ENCODE measurements around the gene NELL1.

NELL1 gene

DNA sequence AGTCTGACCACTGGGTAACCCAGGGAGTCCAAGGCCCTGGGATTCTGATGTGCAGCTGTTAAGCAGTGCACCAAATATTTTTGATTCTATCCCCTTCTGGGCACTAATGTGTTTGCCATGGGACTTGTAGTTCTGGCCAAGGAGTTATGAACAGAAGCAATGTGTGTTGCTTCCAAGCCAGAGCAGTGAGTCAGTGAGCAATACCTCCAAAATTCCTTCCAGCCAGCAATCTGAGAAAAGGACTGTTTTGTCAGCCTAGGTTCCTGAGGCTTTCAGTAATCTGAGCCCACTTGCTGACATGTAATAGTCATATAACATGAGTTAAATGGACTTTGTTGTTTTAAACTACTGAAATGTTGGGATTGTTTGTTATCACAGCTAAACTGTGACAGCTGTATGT, 311.4 kb downstream of the NELL1 start:
- Histone ChIP-seq H2BK120ac (ENCODE audit: low read depth, low read length) (no peak overlapping the region), H4K8ac (ENCODE audit: low read length) (no peak overlapping the region), H2BK5ac (ENCODE audit: low read depth, low read length, poor library complexity, severe bottlenecking) (no peak overlapping the region), H3K9ac (ENCODE audit: low read length) (no peak overlapping the region), H4K91ac (ENCODE audit: low read length) (no peak overlapping the region), H3K14ac (ENCODE audit: low read length in 2 of 2) (no peak overlapping the region), H3K23ac (ENCODE audit: low read length in 2 of 2) (no peak overlapping the region), H3K36me3 (ENCODE audit: control insufficient read depth in 1 of 2, insufficient read depth in 2 of 2, low read depth in 1 of 2, low read length in 2 of 2) (no peaks in the 10 kb centered on the region), H3K18ac (ENCODE audit: low read depth in 1 of 2, low read length in 2 of 2) (no peak overlapping the region), H2BK12ac (ENCODE audit: low read length in 2 of 2) (no peak overlapping the region), H3K4me2 (ENCODE audit: low read length, poor library complexity, severe bottlenecking) (no peak overlapping the region), H3K9me3 (ENCODE audit: control insufficient read depth, low read length) (peaks cover 8% of the 10 kb centered on the region), H2AFZ (ENCODE audit: low read depth, low read length) (no peak overlapping the region), H3K79me1 (replicated peaks; ENCODE audit: low read length, poor library complexity, severe bottlenecking) (no peaks in the 10 kb centered on the region), H3K4ac (ENCODE audit: low read depth in 1 of 2, low read length in 2 of 2) (no peak overlapping the region), H2BK15ac (ENCODE audit: low read depth, poor library complexity, severe bottlenecking) (no peak overlapping the region), H2AK5ac (ENCODE audit: low read length, severe bottlenecking) (no peak overlapping the region), H3K27me3 (ENCODE audit: control insufficient read depth in 1 of 2, insufficient read depth in 1 of 2, low read length in 2 of 2) (no peaks in the 10 kb centered on the region), H3K4me3 (ENCODE audit: insufficient read depth in 1 of 2, low read depth in 1 of 2, low read length in 2 of 2) (no peak overlapping the region), H3K27ac (ENCODE audit: low read length, poor library complexity, severe bottlenecking) (no peak overlapping the region), H3K4me1 (ENCODE audit: control insufficient read depth, insufficient read depth, low read depth, low read length) (no peaks in the 10 kb centered on the region)
- DNase-seq, result no peak

DNA sequence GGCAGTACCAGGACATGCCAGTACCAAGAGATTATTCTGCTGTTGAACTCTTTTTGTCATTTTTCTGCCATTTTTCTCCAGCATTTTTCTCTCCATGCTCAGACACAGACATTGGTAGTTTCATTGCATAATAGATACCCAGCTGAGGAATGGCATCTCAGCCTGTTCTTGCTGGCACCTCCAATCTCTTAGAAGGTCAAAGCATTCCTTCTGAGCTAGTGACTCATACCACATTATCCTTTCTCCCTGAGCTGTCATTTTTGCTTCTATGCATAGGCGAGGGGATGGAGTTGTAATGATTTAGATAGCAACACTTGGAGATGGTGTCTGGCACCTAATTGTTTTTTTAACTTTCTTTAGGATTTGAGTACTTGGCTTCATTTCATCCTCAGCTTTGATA, 321.1 kb downstream of the NELL1 start:
- Histone ChIP-seq H3K79me1 (replicated peaks; ENCODE audit: low read length, poor library complexity, severe bottlenecking) (no peaks in the 10 kb centered on the region), H3K9ac (ENCODE audit: low read length) (no peak overlapping the region), H3K23ac (ENCODE audit: low read length in 2 of 2) (no peak overlapping the region), H4K91ac (ENCODE audit: low read length) (no peak overlapping the region), H3K18ac (ENCODE audit: low read depth in 1 of 2, low read length in 2 of 2) (no peak overlapping the region), H3K9me3 (ENCODE audit: control insufficient read depth, low read length) (peaks cover 9% of the 10 kb centered on the region), H3K27ac (ENCODE audit: low read length, poor library complexity, severe bottlenecking) (no peak overlapping the region), H3K27me3 (ENCODE audit: control insufficient read depth in 1 of 2, insufficient read depth in 1 of 2, low read length in 2 of 2) (no peaks in the 10 kb centered on the region), H3K4me2 (ENCODE audit: low read length, poor library complexity, severe bottlenecking) (no peak overlapping the region), H2BK5ac (ENCODE audit: low read depth, low read length, poor library complexity, severe bottlenecking) (no peak overlapping the region), H2BK12ac (ENCODE audit: low read length in 2 of 2) (no peak overlapping the region), H3K14ac (ENCODE audit: low read length in 2 of 2) (no peak overlapping the region), H2BK15ac (ENCODE audit: low read depth, poor library complexity, severe bottlenecking) (no peak overlapping the region), H4K8ac (ENCODE audit: low read length) (no peak overlapping the region), H2AK5ac (ENCODE audit: low read length, severe bottlenecking) (no peak overlapping the region), H3K36me3 (ENCODE audit: control insufficient read depth in 1 of 2, insufficient read depth in 2 of 2, low read depth in 1 of 2, low read length in 2 of 2) (no peaks in the 10 kb centered on the region), H2AFZ (ENCODE audit: low read depth, low read length) (no peak overlapping the region), H3K4ac (ENCODE audit: low read depth in 1 of 2, low read length in 2 of 2) (no peak overlapping the region), H2BK120ac (ENCODE audit: low read depth, low read length) (no peak overlapping the region), H3K4me3 (ENCODE audit: insufficient read depth in 1 of 2, low read depth in 1 of 2, low read length in 2 of 2) (no peak overlapping the region), H3K4me1 (ENCODE audit: control insufficient read depth, insufficient read depth, low read depth, low read length) (no peaks in the 10 kb centered on the region)
- no CpG with 5 or more reads among the region's 1 CpG for WGBS
- no peak for DNase-seq

DNA sequence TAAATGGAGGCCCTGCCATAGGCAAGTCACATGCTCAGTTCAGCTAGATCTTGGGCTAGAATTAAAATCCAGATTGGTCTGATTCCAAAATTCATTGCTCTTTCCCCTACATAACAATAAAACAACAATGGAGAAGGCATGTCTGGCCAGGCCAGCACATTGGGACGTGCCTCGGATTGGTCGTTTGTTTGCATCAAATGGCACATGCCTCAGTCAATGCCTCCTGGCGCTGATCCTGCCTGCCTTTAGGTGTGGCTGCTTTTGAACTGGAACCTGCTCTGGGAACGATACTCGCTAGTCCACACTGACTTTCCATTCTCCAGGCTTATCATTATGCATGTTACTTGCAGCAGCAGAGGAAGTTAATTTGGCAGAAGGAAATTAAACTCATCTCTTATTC, 322.1 kb downstream of the NELL1 start:
- 79% methylated on average over 4 of the region's 6 CpGs for WGBS

DNA sequence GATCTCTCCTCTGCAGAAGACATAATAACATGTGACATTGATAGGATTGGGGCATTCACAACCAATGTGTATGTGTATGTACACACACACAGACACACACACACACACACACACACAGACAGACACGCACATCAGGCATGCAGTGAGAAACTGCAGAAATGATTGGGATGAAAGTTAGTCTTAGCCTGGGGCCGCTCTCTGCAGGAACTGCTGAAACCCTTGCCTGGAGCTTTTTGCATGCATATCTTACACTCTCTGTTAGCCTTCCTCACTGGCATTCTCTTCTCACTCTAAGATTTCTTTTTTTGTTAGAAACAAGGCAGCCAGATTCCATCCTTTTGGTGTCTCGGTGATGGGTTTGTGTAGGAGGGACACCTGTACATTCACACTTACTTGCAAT, 337.9 kb downstream of the NELL1 start:
- Histone ChIP-seq H3K27me3 (ENCODE audit: control insufficient read depth in 1 of 2, insufficient read depth in 1 of 2, low read length in 2 of 2) (no peaks in the 10 kb centered on the region), H4K91ac (ENCODE audit: low read length) (no peak overlapping the region), H3K27ac (ENCODE audit: low read length, poor library complexity, severe bottlenecking) (no peak overlapping the region), H2BK5ac (ENCODE audit: low read depth, low read length, poor library complexity, severe bottlenecking) (no peak overlapping the region), H3K18ac (ENCODE audit: low read depth in 1 of 2, low read length in 2 of 2) (no peak overlapping the region), H3K79me1 (replicated peaks; ENCODE audit: low read length, poor library complexity, severe bottlenecking) (no peaks in the 10 kb centered on the region), H3K4me3 (ENCODE audit: insufficient read depth in 1 of 2, low read depth in 1 of 2, low read length in 2 of 2) (no peak overlapping the region), H2BK120ac (ENCODE audit: low read depth, low read length) (no peak overlapping the region), H3K9ac (ENCODE audit: low read length) (no peak overlapping the region), H2AFZ (ENCODE audit: low read depth, low read length) (no peak overlapping the region), H2AK5ac (ENCODE audit: low read length, severe bottlenecking) (no peak overlapping the region), H3K9me3 (ENCODE audit: control insufficient read depth, low read length) (peaks cover 3% of the 10 kb centered on the region), H2BK15ac (ENCODE audit: low read depth, poor library complexity, severe bottlenecking) (no peak overlapping the region), H3K14ac (ENCODE audit: low read length in 2 of 2) (no peak overlapping the region), H3K4me1 (ENCODE audit: control insufficient read depth, insufficient read depth, low read depth, low read length) (no peaks in the 10 kb centered on the region), H2BK12ac (ENCODE audit: low read length in 2 of 2) (no peak overlapping the region), H3K4ac (ENCODE audit: low read depth in 1 of 2, low read length in 2 of 2) (no peak overlapping the region), H3K23ac (ENCODE audit: low read length in 2 of 2) (no peak overlapping the region), H3K4me2 (ENCODE audit: low read length, poor library complexity, severe bottlenecking) (no peak overlapping the region), H4K8ac (ENCODE audit: low read length) (no peak overlapping the region), H3K36me3 (ENCODE audit: control insufficient read depth in 1 of 2, insufficient read depth in 2 of 2, low read depth in 1 of 2, low read length in 2 of 2) (no peaks in the 10 kb centered on the region)
- WGBS, result 78% methylated on average over 2 of the region's 3 CpGs
- no peak for DNase-seq

More for the DNA sequence above, 322.1 kb downstream of the NELL1 start:
- Histone ChIP-seq H3K23ac (ENCODE audit: low read length in 2 of 2) (no peak overlapping the region), H3K27ac (ENCODE audit: low read length, poor library complexity, severe bottlenecking) (no peak overlapping the region), H2BK5ac (ENCODE audit: low read depth, low read length, poor library complexity, severe bottlenecking) (no peak overlapping the region), H3K4me3 (ENCODE audit: insufficient read depth in 1 of 2, low read depth in 1 of 2, low read length in 2 of 2) (no peak overlapping the region), H3K9me3 (ENCODE audit: control insufficient read depth, low read length) (peaks cover 5% of the 10 kb centered on the region), H3K79me1 (replicated peaks; ENCODE audit: low read length, poor library complexity, severe bottlenecking) (no peaks in the 10 kb centered on the region), H2BK15ac (ENCODE audit: low read depth, poor library complexity, severe bottlenecking) (no peak overlapping the region), H2BK12ac (ENCODE audit: low read length in 2 of 2) (no peak overlapping the region), H2AK5ac (ENCODE audit: low read length, severe bottlenecking) (no peak overlapping the region), H3K9ac (ENCODE audit: low read length) (no peak overlapping the region), H3K18ac (ENCODE audit: low read depth in 1 of 2, low read length in 2 of 2) (no peak overlapping the region), H3K36me3 (ENCODE audit: control insufficient read depth in 1 of 2, insufficient read depth in 2 of 2, low read depth in 1 of 2, low read length in 2 of 2) (no peaks in the 10 kb centered on the region), H3K4ac (ENCODE audit: low read depth in 1 of 2, low read length in 2 of 2) (no peak overlapping the region), H3K4me2 (ENCODE audit: low read length, poor library complexity, severe bottlenecking) (no peak overlapping the region), H3K27me3 (ENCODE audit: control insufficient read depth in 1 of 2, insufficient read depth in 1 of 2, low read length in 2 of 2) (no peaks in the 10 kb centered on the region), H3K4me1 (ENCODE audit: control insufficient read depth, insufficient read depth, low read depth, low read length) (no peaks in the 10 kb centered on the region), H4K8ac (ENCODE audit: low read length) (no peak overlapping the region), H2AFZ (ENCODE audit: low read depth, low read length) (no peak overlapping the region), H3K14ac (ENCODE audit: low read length in 2 of 2) (no peak overlapping the region), H2BK120ac (ENCODE audit: low read depth, low read length) (no peak overlapping the region), H4K91ac (ENCODE audit: low read length) (no peak overlapping the region)
- DNase-seq, result no peak

Data from mesenchymal stem cell (in vitro differentiated cells and primary cell).